HL-60 (cell line): ENCODE data around the gene AKNA.

ENCODE experiments used
- CTCF ChIP-seq: IDR thresholded peaks from one replicate; pipeline ENCODE4 v1.5.1; 2011; ENCODE audit warnings: low read length, control low read depth, inconsistent platforms; ENCODE audit not compliant: insufficient read depth
- SPI1 ChIP-seq: IDR thresholded peaks from 2 replicates; pipeline ENCODE4 v1.6.1; 2012; ENCODE audit warnings: low read depth, mild to moderate bottlenecking, borderline replicate concordance

GRCh38 chr9:114313186-114313585 is 74.6 kb downstream of the AKNA start:
- TF ChIP-seq CTCF (no peak), SPI1 (no peak)
